NCI-H748 (cell line): ENCODE data around the gene ARHGEF38.

Experiments used
- DNase-seq: peaks from one replicate; lab custom pipeline; 2025; ENCODE audit not compliant: unreplicated experiment; lab: John Stamatoyannopoulos, UW

ARHGEF38 gene

DNA sequence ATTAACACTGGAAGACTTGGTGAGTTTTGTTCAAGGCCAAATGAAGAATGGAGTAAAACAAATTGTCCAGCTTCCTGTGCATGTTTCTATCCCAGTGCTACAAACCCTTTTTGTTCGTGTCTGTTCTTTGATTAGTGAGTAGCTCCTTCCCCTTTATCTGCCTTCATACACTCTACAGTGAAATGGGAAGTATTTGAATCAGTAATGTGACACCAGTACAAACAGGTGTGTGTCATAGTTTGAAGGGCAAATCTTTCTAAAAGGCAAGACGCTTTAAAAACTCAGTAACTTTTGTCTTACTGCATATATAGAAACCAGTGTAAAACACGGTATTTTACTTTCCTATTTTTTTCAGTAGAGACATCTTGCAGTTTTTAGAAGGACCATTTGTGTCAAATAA, 5.9 kb downstream of the ARHGEF38 start:
- DNase-seq, result peak; percentile 72

DNA sequence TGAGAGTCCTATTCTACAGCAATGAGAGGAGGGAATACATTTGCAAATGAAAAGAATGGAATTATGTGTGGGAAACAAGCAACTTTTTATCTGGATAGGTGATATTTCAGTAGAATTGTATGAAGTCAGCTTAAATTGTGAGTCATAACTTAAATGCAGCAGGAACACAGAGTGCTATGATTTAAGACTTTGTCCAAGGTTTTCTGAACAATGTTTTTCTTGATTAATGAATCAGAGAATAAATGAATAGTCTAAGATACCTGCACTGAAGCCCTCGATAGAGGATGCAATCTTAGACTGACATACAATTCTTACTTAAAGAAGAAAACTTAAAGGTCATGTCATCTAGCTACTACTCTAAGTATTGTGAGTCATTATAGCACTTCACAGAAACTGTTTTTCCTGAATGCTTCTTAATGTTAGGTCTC, 8.0 kb downstream of the ARHGEF38 start:
- no peak for DNase-seq

DNA sequence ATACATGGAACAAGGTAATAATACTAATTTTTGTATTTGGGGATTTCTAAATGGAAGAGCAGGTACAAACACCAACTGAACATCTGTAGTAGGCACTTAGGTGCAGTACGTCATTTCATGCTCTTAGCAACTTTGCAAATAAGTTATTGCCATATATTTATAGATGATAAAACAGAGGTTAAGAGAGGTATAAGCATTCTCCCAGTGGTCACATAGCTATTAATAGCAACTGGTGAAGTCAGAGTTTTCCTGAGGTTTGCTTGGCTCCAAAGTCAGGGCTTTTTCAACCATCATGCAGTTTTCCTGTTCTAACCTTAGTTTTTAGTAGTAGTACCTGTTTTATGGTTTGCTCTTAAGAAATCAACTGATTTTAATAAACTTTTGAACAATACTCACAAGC, 10.9 kb downstream of the ARHGEF38 start:
- DNase-seq, result no peak

GRCh38 chr4:105568584-105568983, 16.2 kb downstream of the ARHGEF38 start:
- DNase-seq, result no peak

- peak; percentile 95 for DNase-seq
Measured at GRCh38 chr4:105569057-105569865, 16.8 kb downstream of the ARHGEF38 start.

GRCh38 chr4:105569866-105570236, 17.4 kb downstream of the ARHGEF38 start:
- DNase-seq, result no peak

- DNase-seq, result peak; percentile 33
Measured at GRCh38 chr4:105572296-105572695, 19.9 kb downstream of the ARHGEF38 start.

GRCh38 chr4:105586638-105587328, 34.4 kb downstream of the ARHGEF38 start:
- no peak for DNase-seq

GRCh38 chr4:105587841-105588240, 35.4 kb downstream of the ARHGEF38 start:
- no peak for DNase-seq

DNA sequence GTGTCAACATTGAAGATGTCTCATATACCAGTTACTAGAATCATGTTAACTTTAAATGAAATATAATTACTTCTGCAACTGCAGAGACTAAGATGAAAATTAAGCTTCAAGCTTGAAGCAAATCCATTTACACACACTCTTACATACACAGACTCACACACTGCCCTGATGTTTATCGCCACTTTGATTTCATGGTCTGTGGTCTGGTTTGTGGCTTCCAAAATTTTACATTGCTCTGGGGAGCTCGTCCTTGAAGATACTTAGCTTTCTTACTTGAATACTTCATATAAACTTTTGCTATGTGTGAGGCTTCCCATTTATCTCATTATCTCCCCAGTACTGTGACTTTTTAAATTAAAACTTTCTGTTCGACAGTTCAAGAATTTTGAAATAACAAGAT, 35.8 kb downstream of the ARHGEF38 start:
- no peak for DNase-seq

DNA sequence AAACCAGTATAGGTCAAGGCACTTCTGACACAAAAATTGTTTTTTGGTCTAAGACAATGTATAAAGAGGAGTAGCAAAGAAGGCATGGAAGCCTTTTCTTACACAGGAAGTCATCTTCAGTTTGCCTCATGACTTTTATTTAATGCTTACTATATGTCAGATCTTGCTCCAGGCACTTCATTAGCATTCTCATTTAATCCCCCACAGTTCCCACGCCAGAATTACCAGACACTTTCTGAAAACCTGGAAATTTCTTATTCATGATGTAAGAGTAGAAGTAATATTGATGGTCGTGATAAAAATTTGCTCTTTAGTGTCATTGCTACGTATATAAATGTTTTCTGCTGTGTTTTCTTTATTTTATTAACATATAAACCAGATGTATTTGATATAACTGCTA, 39.2 kb downstream of the ARHGEF38 start:
- DNase-seq, result no peak

- DNase-seq, result no peak
Measured at GRCh38 chr4:105594099-105595010, 41.9 kb downstream of the ARHGEF38 start.

GRCh38 chr4:105596684-105597083, 44.3 kb downstream of the ARHGEF38 start:
- no peak for DNase-seq

DNA sequence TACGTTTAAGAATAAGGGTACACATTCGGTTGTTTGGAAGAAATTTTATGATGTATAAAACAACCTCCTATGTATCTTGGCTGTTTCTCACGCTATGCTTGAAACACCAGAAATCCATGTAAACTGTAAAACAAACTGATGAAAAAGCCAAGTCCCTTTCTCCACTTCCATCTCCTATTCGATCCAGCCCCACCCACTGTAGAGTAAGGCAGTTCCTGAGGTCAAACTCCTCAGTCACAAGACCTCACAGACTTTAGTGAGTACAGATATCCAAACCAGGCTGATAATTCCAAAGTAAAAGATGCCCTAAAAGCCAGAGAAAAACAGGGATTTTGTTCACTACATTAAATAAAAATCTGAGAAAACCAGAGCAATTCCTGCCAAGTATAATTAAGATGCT, 45.6 kb downstream of the ARHGEF38 start:
- no peak for DNase-seq

- no peak for DNase-seq
Measured at GRCh38 chr4:105598787-105599186, 46.4 kb downstream of the ARHGEF38 start.

- DNase-seq, result no peak
Measured at GRCh38 chr4:105599482-105599881, 47.1 kb downstream of the ARHGEF38 start.

GRCh38 chr4:105599932-105600655, 47.7 kb downstream of the ARHGEF38 start:
- DNase-seq, result no peak

- no peak for DNase-seq
Measured at GRCh38 chr4:105600951-105601350, 48.5 kb downstream of the ARHGEF38 start.

DNA sequence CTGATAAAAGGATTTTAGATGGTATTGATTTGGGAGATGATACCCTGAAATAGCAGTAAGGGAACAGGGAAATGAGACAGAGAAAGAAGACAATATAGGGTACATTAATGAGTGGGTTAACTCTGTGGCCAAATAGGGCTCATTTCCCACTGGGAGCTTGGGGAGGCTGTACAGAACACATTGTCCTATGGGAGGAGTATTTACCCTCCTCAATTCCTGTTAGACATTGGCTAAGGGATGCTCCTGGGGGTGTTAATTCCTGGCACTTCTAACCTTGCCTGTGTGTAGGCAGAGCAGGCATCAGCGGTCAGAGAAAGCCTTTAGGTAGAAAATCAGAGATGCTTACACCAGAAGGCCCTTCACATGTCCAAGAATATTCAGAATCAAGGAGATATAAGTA, 49.0 kb downstream of the ARHGEF38 start:
- DNase-seq, result no peak

GRCh38 chr4:105603158-105603557, 50.7 kb downstream of the ARHGEF38 start:
- DNase-seq, result no peak

DNA sequence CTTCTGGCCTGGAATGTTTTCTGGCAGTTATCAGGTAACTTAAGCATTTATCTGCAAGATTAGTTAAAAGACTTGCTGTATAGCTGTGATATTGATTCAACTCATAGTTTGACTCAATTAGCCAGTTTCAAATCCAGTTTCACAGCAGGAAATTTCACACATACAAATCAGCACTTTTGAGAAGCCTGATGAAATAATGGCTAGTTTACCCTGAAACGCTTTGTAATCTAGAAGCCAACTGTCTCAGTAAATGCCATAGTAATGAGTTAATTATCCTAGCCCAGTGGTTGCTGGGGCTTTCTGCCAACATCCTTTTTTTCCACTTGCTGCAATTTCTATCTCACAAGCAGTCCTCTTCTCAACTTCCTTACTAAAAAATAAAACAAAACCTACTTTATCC, 53.1 kb downstream of the ARHGEF38 start:
- DNase-seq, result peak; percentile 54
